ENCODE data around the gene TSHZ2. TPM values are rescaled to one million over a fixed set of nuclear protein-coding genes. Genes with fewer than 3 reads are reported as not detected.

The TSHZ2 gene
- total RNA-seq, 1 experiment from 2014 or later: 0.07 TPM

DNA sequence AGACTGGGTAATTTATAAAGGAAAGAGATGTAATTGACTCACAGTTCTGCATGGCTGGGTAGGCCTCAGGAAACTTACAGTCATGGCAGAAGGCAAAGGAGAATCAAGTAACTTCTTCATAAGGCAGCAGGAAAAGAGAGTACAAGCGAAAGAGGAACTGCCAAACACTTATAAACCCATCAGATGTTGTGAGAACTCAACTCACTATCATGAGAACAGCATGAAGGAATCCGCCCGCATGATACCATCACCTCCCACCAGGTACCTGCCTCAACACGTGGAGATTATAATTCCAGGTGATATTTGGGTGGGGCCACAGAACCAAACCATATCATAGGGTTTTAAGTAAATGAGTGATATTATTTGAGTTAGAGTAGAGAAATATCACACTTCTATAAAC is 189.3 kb downstream of the TSHZ2 start:
- DNase-seq: no peak
- Histone ChIP-seq H3K4ac (ENCODE audit: low read depth, low read length) (no peak overlapping the region), H3K23ac (ENCODE audit: insufficient read length, low read depth, low read length) (no peak overlapping the region), H3K79me1 (ENCODE audit: insufficient read depth, low read depth, low read length, poor library complexity, severe bottlenecking) (no peaks in the 10 kb centered on the region), H2BK20ac (ENCODE audit: low read depth, low read length, poor library complexity, severe bottlenecking) (no peak overlapping the region), H3K23me2 (ENCODE audit: insufficient read length, low read depth, low read length, poor library complexity, severe bottlenecking) (no peaks in the 10 kb centered on the region), H3T11ph (ENCODE audit: low read length) (no peak overlapping the region), H4K91ac (ENCODE audit: insufficient read length, low read depth, low read length) (no peak overlapping the region), H4K8ac (replicated peaks; ENCODE audit: insufficient read length, low read depth, low read length) (no peak overlapping the region), H3K4me2 (ENCODE audit: insufficient read depth, insufficient read length, low read length) (no peak overlapping the region), H2BK15ac (ENCODE audit: low read depth, low read length) (no peak overlapping the region), H3K27ac (ENCODE audit: insufficient read length, low read depth, low read length) (no peak overlapping the region), H4K5ac (ENCODE audit: insufficient read length, low read depth, low read length) (no peak overlapping the region), H3K4me1 (ENCODE audit: insufficient read depth, low read length) (peaks cover 2% of the 10 kb centered on the region; the same call in 1 of the 2 replicates), H2BK120ac (ENCODE audit: low read depth, low read length, poor library complexity, severe bottlenecking) (no peak overlapping the region), H3K9ac (ENCODE audit: extremely low read depth, insufficient read length, low read length) (no peak overlapping the region), H3K56ac (ENCODE audit: insufficient read length, low read depth, low read length) (no peak overlapping the region), H3K18ac (ENCODE audit: insufficient read length, low read depth, low read length) (no peak overlapping the region), H2AFZ (ENCODE audit: low read length) (no peak overlapping the region), H2BK12ac (ENCODE audit: insufficient read length, low read depth, low read length) (no peak overlapping the region), H3K79me2 (ENCODE audit: insufficient read depth, low read length) (no peaks in the 10 kb centered on the region), H4K20me1 (ENCODE audit: control insufficient read depth, insufficient read depth, insufficient read length) (no peaks in the 10 kb centered on the region), H2AK5ac (ENCODE audit: insufficient read length, low read length) (no peak overlapping the region), H3K14ac (ENCODE audit: insufficient read depth, low read length) (no peak overlapping the region), H2BK5ac (ENCODE audit: insufficient read length, low read length) (no peak overlapping the region), H3K9me3 (ENCODE audit: control insufficient read depth, low read depth, low read length) (no peaks in the 10 kb centered on the region), H3K27me3 (ENCODE audit: insufficient read depth, low read length) (no peaks in the 10 kb centered on the region)
- no peak overlapping the region for H3K27ac Mint-ChIP-seq
- no peaks in the 10 kb centered on the region for H3K36me3 Mint-ChIP-seq (ENCODE audit: insufficient read depth in 1 of 3, low read depth in 3 of 3)
- H3K9me3 Mint-ChIP-seq: peaks cover 0 to 3% of the 10 kb centered on the region in 2 experiments; a peak in 2 of 5 replicates
- TF ChIP-seq CTCF (conservative IDR thresholded peaks at IDR 0.05): no peak
- H3K4me1 Mint-ChIP-seq: peaks cover 18% of the 10 kb centered on the region in 2 experiments
- no peak overlapping the region for H3K4me3 Mint-ChIP-seq
- no CpG with 5 or more reads among the region's 4 CpGs for WGBS (ENCODE audit: extremely low coverage, insufficient read length, low lambda C conversion rate)
- H3K27me3 Mint-ChIP-seq (ENCODE audit: low read depth): no peaks in the 10 kb centered on the region; the same call in 1 of the 2 replicates

All from H9 (cell line).